Lung (tissue), 16 donors: ENCODE measurements around the gene CD24. TPM values are rescaled to one million over a fixed set of nuclear protein-coding genes. Genes with fewer than 3 reads are reported as not detected.
"Not testable (repeated sequence)": the region's sequence is repeated elsewhere in the genome, so short reads cannot be mapped to it uniquely, and the experiment has no call there.

Experiments
- ATAC-seq: fragments of 200-7000 bp; cut with Tn5 transposase; one replicate; pipeline ENCODE4 v1.9.1; 2020; ENCODE audit warnings: moderate number of reproducible peaks; ENCODE audit not compliant: insufficient read depth, low FRiP score
- DNase-seq, 3 donors: peaks; one replicate each; pipeline ENCODE4 v3.0.0-alpha.2; 2013 to 2017
- H3K27ac ChIP-seq, 2 donors: one replicate each; pipeline ENCODE4 v1.5.1; 2013; ENCODE audit warnings: mild to moderate bottlenecking in 2 of 2, moderate library complexity in 2 of 2, control low read depth in 1 of 2, inconsistent platforms in 1 of 2, low read depth in 1 of 2, low read length in 1 of 2
- H3K27me3 ChIP-seq, 3 donors: one replicate each; pipeline ENCODE4 v1.5.1; 2013; ENCODE audit warnings: low read length in 2 of 3; ENCODE audit not compliant: control insufficient read depth in 3 of 3, insufficient read depth in 3 of 3
- H3K36me3 ChIP-seq, 4 donors: one replicate each; pipeline ENCODE4 v1.5.1; 2013; ENCODE audit warnings: low read length in 4 of 4, mild to moderate bottlenecking in 1 of 4, moderate library complexity in 1 of 4; ENCODE audit not compliant: control insufficient read depth in 4 of 4, insufficient read depth in 4 of 4
- H3K4me1 ChIP-seq, 5 donors: one replicate each; pipeline ENCODE4 v1.5.1; 2013; ENCODE audit warnings: low read length in 5 of 5, mild to moderate bottlenecking in 2 of 5, moderate library complexity in 1 of 5; ENCODE audit not compliant: control insufficient read depth in 5 of 5, insufficient read depth in 5 of 5
- H3K4me3 ChIP-seq: one replicate; pipeline ENCODE4 v1.5.1; 2013; ENCODE audit warnings: mild to moderate bottlenecking, control low read depth, moderate library complexity
- H3K9ac ChIP-seq, 2 donors: one replicate each; pipeline ENCODE4 v1.5.1; 2013; ENCODE audit warnings: low read length in 2 of 2, control low read depth in 1 of 2; ENCODE audit not compliant: insufficient read depth in 1 of 2
- H3K9me3 ChIP-seq, 4 donors: one replicate each; pipeline ENCODE4 v1.5.1; 2013; ENCODE audit warnings: low read length in 3 of 4, mild to moderate bottlenecking in 1 of 4, moderate library complexity in 1 of 4; ENCODE audit not compliant: control insufficient read depth in 4 of 4, insufficient read depth in 3 of 4
- WGBS, 2 donors: extraction: QIAGEN DNeasy Blood & Tissue Kit; methylation state at CpG; one replicate each; pipeline ENCODE4 v1.1.7; 2013; 5-methylcytosine and 5-hydroxymethylcytosine counted together
- long read RNA-seq, 5 donors: transcript quantifications; one replicate each; lab custom pipeline, GENCODE V29; 2026
- polyA plus RNA-seq, 2 donors: library from polyadenylated mRNA; stranded (reverse); fragments of 200-250 nt; gene quantifications; one replicate each; pipeline ENCODE4 v1.2.1, GENCODE V29; 2013
- total RNA-seq, 2 donors: library from RNA; depleted of rRNA in 1 of 2; stranded (reverse); fragments of >200 nt in 1 of 2; gene quantifications; one replicate each; pipeline ENCODE4 v1.2.1, GENCODE V29; 2014 to 2021
- TF ChIP-seq, protein P1 (sequence below): IDR thresholded peaks from 2 replicates; pipeline ENCODE4 v1.5.1; 2012; ENCODE audit warnings: mild to moderate bottlenecking; ENCODE audit errors: control extremely low read depth, extremely low read depth
- donor health status: control.
- donor health status: control.
- donor health status: Bipolar disorder and iron deficiency.
- donor health status: healthy.
- donor health status: DM: yes; HTN: yes; CAD: no.

The CD24 gene, protein sequence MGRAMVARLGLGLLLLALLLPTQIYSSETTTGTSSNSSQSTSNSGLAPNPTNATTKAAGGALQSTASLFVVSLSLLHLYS
- total RNA-seq (100 to 1,000 TPM in 1 of 2 donors, 10 to 100 TPM in 1; 62.5 to 155 TPM), polyA plus RNA-seq (10 to 100 TPM; 44.9 to 62.3 TPM)
- long read RNA-seq, donor 1, transcript CD24-204 (3 exons, 2,513 nt): minor isoform, 13 of 63 reads
- long read RNA-seq, donor 1, transcript CD24-201 (2 exons, 2,180 nt): major isoform, 48 of 63 reads
- long read RNA-seq, donor 1, partial matches to known transcripts: 0 of 63 reads
- long read RNA-seq, donor 1, other reads (novel, unspliced or antisense): 0 of 63 reads
- long read RNA-seq, donor 2, transcript CD24-201 (2 exons, 2,180 nt): major isoform, 35 of 38 reads
- long read RNA-seq, donor 2, partial matches to known transcripts: 0 of 38 reads
- long read RNA-seq, donor 2, other reads (novel, unspliced or antisense): 0 of 38 reads
- long read RNA-seq, donor 3, transcript CD24-201 (2 exons, 2,180 nt): major isoform, 49 of 52 reads
- long read RNA-seq, donor 3, partial matches to known transcripts: 0 of 52 reads
- long read RNA-seq, donor 3, other reads (novel, unspliced or antisense): 0 of 52 reads
- long read RNA-seq, donor 4, transcript CD24-201 (2 exons, 2,180 nt): major isoform, 35 of 37 reads
- long read RNA-seq, donor 4, partial matches to known transcripts: 0 of 37 reads
- long read RNA-seq, donor 4, other reads (novel, unspliced or antisense): 0 of 37 reads
- long read RNA-seq, donor 5, transcript CD24-204 (3 exons, 2,513 nt): minor isoform, 10 of 84 reads
- long read RNA-seq, donor 5, transcript CD24-201 (2 exons, 2,180 nt): major isoform, 68 of 84 reads
- long read RNA-seq, donor 5, partial matches to known transcripts: 5 of 84 reads
- long read RNA-seq, donor 5, other reads (novel, unspliced or antisense): 0 of 84 reads

DNA sequence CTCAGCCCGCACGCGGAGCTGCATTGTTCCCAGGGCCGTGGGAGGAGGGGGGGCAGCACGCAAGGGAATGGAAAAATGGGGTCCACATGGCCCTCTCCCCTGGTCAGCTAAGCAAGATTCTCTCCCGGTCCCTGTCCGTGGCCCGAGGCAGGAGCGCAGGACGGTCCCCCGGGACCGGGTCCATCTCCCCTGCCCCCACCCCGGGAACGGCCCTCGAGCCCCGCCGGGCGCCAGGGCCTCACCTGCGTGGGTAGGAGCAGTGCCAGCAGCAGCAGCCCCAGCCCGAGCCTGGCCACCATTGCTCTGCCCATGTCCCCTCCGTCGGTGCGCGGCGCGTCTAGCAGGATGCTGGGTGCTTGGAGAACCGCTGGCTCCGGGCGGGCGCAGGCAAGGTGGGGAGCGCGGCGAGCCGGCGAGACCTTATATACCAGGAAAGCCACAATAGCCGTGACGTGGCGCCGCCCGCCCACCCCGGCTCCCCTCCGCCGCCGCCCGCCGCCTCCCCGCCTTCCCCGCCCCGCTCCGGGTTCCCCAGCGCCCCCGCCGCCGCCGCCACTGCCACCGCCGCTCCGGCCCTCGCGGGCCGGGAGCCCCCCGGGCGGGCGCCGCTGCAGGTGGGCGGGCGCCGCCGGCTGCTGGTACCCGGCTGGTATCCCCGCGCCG lies at the start of gene CD24:
Gene CD24, minus strand, starts transcription at position 394 of the 663 bp plus-strand sequence. Its CDS starts 83 bp downstream, at position 311.
- peaks cover 0 to 47% (median 37%) of the 10 kb centered on the region in 3 donors for H3K27me3 ChIP-seq
- no peaks in the 10 kb centered on the region for H3K9me3 ChIP-seq
- TF ChIP-seq, protein P1, sequence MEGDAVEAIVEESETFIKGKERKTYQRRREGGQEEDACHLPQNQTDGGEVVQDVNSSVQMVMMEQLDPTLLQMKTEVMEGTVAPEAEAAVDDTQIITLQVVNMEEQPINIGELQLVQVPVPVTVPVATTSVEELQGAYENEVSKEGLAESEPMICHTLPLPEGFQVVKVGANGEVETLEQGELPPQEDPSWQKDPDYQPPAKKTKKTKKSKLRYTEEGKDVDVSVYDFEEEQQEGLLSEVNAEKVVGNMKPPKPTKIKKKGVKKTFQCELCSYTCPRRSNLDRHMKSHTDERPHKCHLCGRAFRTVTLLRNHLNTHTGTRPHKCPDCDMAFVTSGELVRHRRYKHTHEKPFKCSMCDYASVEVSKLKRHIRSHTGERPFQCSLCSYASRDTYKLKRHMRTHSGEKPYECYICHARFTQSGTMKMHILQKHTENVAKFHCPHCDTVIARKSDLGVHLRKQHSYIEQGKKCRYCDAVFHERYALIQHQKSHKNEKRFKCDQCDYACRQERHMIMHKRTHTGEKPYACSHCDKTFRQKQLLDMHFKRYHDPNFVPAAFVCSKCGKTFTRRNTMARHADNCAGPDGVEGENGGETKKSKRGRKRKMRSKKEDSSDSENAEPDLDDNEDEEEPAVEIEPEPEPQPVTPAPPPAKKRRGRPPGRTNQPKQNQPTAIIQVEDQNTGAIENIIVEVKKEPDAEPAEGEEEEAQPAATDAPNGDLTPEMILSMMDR: no peak
- peak; percentile 23 to 78 (median 61) for DNase-seq
- no peaks in the 10 kb centered on the region for H3K36me3 ChIP-seq
- 0 to 1% methylated on average over 29 to 73 of the region's 73 CpGs for WGBS, 2 donors
- H3K27ac ChIP-seq: peak within 1 kb of the TSS in 1 of 2 donors; percentile 45
- ATAC-seq: no peak
- peak within 1 kb of the TSS in 1 of 2 donors; percentile 63 for H3K9ac ChIP-seq
- H3K4me3 ChIP-seq: peak within 1 kb of the TSS; percentile 50
- H3K4me1 ChIP-seq: peaks cover 0 to 13% (median 0%) of the 10 kb centered on the region in 5 donors

- 90 to 93% methylated on average over 1 of the region's 1 CpG for WGBS, 2 donors
- H3K4me1 ChIP-seq: no peaks in the 10 kb centered on the region
- no peak overlapping the region for H3K27ac ChIP-seq
- H3K9ac ChIP-seq: no peak overlapping the region
- H3K36me3 ChIP-seq: no peaks in the 10 kb centered on the region
- peak in 1 of 3 donors; percentile 23 for DNase-seq
- no peak for ATAC-seq
- no peaks in the 10 kb centered on the region for H3K9me3 ChIP-seq
- TF ChIP-seq, protein P1: no peak
- H3K4me3 ChIP-seq: no peak overlapping the region
- no peaks in the 10 kb centered on the region for H3K27me3 ChIP-seq
Measured at GRCh38 chr6:107021446-107022185, 47.1 kb upstream of the CD24 start.

DNA sequence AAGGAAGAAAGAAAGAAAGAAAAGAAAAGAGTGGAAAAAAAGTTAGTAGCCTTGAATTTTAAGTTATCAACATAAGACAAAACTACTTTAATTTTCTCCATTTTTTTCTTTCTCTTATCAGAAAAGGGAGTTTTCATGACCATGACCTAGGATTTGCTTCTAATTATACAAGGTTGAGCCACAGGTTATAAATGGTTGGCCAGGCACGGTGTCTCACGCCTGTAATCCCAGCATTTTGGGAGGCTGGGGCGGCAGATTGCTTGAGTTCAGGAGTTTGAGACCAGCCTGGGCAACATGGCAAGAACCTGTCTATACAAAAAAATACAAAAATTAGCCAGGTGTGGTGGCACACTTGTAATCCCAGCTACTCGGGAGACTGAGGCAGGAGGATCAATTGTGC lies 45.7 kb upstream of the CD24 start:
- Histone ChIP-seq H3K4me1 (no peaks in the 10 kb centered on the region), H3K36me3 (no peaks in the 10 kb centered on the region), H3K27ac (no peak overlapping the region), H3K9ac (no peak overlapping the region), H3K9me3 (no peaks in the 10 kb centered on the region), H3K4me3 (no peak overlapping the region), H3K27me3 (no peaks in the 10 kb centered on the region)
- ATAC-seq (no peak), DNase-seq (no peak)
- TF ChIP-seq, protein P1: no peak
- 80 to 90% methylated on average over 4 of the region's 4 CpGs for WGBS, 2 donors

DNA sequence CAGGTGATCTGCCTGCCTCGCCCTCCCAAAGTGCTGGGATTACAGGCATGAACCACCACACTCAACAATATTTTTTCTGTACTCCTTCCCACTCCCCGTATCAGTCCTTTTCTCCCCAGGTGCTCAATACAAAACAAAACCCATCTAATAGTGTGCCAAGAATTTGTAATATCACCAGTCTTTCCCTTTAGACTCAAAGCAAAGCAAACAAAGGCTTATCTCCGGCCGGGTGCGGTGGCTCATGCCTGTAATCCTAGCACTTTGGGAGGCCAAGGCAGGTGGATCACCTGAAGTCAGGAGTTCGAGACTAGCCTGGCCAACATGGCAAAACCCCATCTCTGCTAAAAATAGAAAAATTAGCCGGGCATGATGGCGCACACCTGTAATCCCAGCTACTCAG lies 45.1 kb upstream of the CD24 start:
- WGBS, 2 donors: 75 to 88% methylated on average over 8 of the region's 8 CpGs
- H3K4me1 ChIP-seq, DNase-seq, H3K9me3 ChIP-seq, H3K27ac ChIP-seq, ATAC-seq, H3K9ac ChIP-seq, H3K27me3 ChIP-seq, H3K36me3 ChIP-seq, H3K4me3 ChIP-seq: not testable (repeated sequence)
